ENCODE measurements around the gene ANKS3. TPM values are rescaled to one million over a fixed set of nuclear protein-coding genes. Genes with fewer than 3 reads are reported as not detected.

ANKS3 gene
- 10 to 100 TPM; 20.3 to 30.7 (median 23.8) TPM for total RNA-seq
- 10 to 100 TPM in 1 of 3 donors, 1 to 10 TPM in 2; 3.9 to 20.8 (median 9.6) TPM for polyA plus RNA-seq

- 0 to 1% methylated on average over 70 of the region's 70 CpGs for WGBS, 2 donors
- intact Hi-C loops (cut with DNase I) = loop anchor here (2.0 to 10.0 kb wide), 4 partner anchors 33 to 221 kb away; partner anchors contain the start of genes NUDT16L1, ROGDI, SEC14L5 and ZNF500
Measured at GRCh38 chr16:4734063-4734729, at the start of gene ANKS3, which contains the start of gene DNAAF8. TSS of gene ANKS3 (minus strand) at chr16:4734271. CDS start at chr16:4730149, 4,122 bp downstream. TSS of gene DNAAF8 (plus strand) at chr16:4734537. CDS start at chr16:4736515, 1,978 bp downstream.

DNA sequence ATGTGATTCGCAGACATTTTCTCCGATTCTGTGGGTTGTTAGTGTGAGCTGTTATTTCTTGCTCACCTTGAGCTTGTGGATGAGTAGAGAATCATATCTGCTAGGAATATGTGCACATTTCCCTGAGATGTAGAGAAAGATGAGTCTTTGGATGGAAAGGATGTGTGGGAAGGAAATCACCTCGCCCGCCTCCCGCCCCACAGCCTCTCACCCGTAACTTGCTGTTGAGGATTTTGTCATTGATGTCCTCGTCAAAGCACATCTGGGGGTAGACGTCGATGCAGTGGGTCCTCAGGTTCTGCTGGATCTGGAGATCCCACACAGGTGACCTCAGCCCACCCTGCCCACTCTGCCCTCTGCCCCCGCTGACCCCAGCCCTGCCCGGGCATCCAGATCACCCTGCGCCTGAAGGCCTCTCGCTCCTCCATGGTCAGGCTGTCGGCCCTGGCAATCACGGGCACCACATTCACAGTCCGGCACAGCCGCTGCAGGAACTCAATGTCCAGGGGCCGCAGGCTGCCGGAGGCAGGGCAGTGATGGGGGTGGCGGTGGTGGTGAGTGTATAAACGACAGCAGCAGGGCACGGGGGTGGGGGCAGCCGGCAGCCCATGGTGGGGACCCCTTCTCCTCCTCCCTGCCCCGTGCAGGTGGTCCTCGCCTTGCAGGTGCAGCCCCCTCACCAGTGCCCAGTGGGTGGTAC, 49.3 kb upstream of the ANKS3 start:
- no peak for TF ChIP-seq EP300 (IDR thresholded peaks at IDR 0.05)
- no peak for TF ChIP-seq POLR2A (IDR thresholded peaks at IDR 0.05)
- Histone ChIP-seq H3K27ac (no peak overlapping the region), H3K27me3 (no peaks in the 10 kb centered on the region), H3K4me3 (no peak overlapping the region), H3K4me1 (no peaks in the 10 kb centered on the region), H3K9me3 (no peaks in the 10 kb centered on the region), H3K36me3 (no peaks in the 10 kb centered on the region)
- intact Hi-C loops (cut with DNase I) = no loop called here
- no peak for DNase-seq
- 89 to 91% methylated on average over 25 of the region's 25 CpGs for WGBS, 2 donors

More at GRCh38 chr16:4734063-4734729, at the start of gene ANKS3, which contains the start of gene DNAAF8:
- TF ChIP-seq EP300 (IDR thresholded peaks at IDR 0.05) (peak in 1 of 4 donors; percentile 37), POLR2AphosphoS5 (IDR thresholded peaks at IDR 0.05) (peak in 3 of 4 donors; percentile 68 to 80 (median 68)), POLR2A (IDR thresholded peaks at IDR 0.05) (no peak)
- TF ChIP-seq, protein P1, sequence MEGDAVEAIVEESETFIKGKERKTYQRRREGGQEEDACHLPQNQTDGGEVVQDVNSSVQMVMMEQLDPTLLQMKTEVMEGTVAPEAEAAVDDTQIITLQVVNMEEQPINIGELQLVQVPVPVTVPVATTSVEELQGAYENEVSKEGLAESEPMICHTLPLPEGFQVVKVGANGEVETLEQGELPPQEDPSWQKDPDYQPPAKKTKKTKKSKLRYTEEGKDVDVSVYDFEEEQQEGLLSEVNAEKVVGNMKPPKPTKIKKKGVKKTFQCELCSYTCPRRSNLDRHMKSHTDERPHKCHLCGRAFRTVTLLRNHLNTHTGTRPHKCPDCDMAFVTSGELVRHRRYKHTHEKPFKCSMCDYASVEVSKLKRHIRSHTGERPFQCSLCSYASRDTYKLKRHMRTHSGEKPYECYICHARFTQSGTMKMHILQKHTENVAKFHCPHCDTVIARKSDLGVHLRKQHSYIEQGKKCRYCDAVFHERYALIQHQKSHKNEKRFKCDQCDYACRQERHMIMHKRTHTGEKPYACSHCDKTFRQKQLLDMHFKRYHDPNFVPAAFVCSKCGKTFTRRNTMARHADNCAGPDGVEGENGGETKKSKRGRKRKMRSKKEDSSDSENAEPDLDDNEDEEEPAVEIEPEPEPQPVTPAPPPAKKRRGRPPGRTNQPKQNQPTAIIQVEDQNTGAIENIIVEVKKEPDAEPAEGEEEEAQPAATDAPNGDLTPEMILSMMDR (IDR thresholded peaks at IDR 0.05) = no peak
- H3K9me3 ChIP-seq = no peaks in the 10 kb centered on the region
- peaks cover 4 to 25% (median 8%) of the 10 kb centered on the region in 4 donors for H3K36me3 ChIP-seq
- H3K27ac ChIP-seq = peak within 1 kb of the TSS; percentile 85 to 91 (median 90)
- H3K4me1 ChIP-seq = peaks cover 0 to 20% (median 17%) of the 10 kb centered on the region in 4 donors
- peak; percentile 99 for DNase-seq
- H3K4me3 ChIP-seq = peak within 1 kb of the TSS; percentile 63 to 86 (median 66)
- H3K27me3 ChIP-seq = no peaks in the 10 kb centered on the region

- 64 to 78% methylated on average over 4 of the region's 4 CpGs for WGBS, 2 donors
- intact Hi-C loops (cut with DNase I) = no loop called here
- TF ChIP-seq, protein P1 (IDR thresholded peaks at IDR 0.05) = no peak
- TF ChIP-seq POLR2A (IDR thresholded peaks at IDR 0.05) (no peak), EP300 (IDR thresholded peaks at IDR 0.05) (no peak), POLR2AphosphoS5 (IDR thresholded peaks at IDR 0.05) (no peak)
Measured at GRCh38 chr16:4780235-4780634, 46.2 kb upstream of the ANKS3 start.

DNA sequence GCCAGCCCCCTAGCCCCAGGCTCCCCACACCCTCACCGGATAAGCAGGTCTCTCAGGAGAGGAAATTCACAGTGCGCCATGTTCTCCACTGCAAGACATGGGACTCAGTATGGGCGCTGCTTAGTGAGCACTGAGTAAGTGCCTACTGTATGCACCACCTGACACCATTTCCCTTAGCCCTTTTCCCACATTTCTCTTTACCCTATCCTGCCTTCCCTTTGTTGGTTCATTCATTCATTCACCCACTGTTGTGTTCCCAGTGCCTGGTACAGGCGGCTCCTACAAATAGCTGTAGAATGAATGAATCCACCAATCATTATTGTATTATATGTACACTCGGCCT, 44.0 kb upstream of the ANKS3 start:
- H3K27ac ChIP-seq = no peak overlapping the region
- WGBS, 2 donors = 93 to 94% methylated on average over 5 of the region's 5 CpGs
- DNase-seq = no peak
- intact Hi-C loops (cut with DNase I) = no loop called here
- H3K4me1 ChIP-seq = no peaks in the 10 kb centered on the region
- no peaks in the 10 kb centered on the region for H3K9me3 ChIP-seq
- no peak overlapping the region for H3K4me3 ChIP-seq
- no peaks in the 10 kb centered on the region for H3K36me3 ChIP-seq
- no peak for TF ChIP-seq POLR2A (IDR thresholded peaks at IDR 0.05)
- TF ChIP-seq, protein P1 (IDR thresholded peaks at IDR 0.05) = no peak
- no peak for TF ChIP-seq EP300 (IDR thresholded peaks at IDR 0.05)
- no peak for TF ChIP-seq POLR2AphosphoS5 (IDR thresholded peaks at IDR 0.05)
- no peaks in the 10 kb centered on the region for H3K27me3 ChIP-seq

More at GRCh38 chr16:4780235-4780634, 46.2 kb upstream of the ANKS3 start:
- Histone ChIP-seq H3K27ac (no peak overlapping the region), H3K36me3 (no peaks in the 10 kb centered on the region), H3K4me1 (no peaks in the 10 kb centered on the region), H3K27me3 (no peaks in the 10 kb centered on the region), H3K4me3 (no peak overlapping the region), H3K9me3 (no peaks in the 10 kb centered on the region)
- DNase-seq = no peak
